ENCODE data around the gene PRRX2. TPM values are rescaled to one million over a fixed set of nuclear protein-coding genes. Genes with fewer than 3 reads are reported as not detected.

Gene PRRX2
- total and polyA plus RNA-seq, 4 donors, result 0.03 to 0.08 TPM; not detected in 2

DNA sequence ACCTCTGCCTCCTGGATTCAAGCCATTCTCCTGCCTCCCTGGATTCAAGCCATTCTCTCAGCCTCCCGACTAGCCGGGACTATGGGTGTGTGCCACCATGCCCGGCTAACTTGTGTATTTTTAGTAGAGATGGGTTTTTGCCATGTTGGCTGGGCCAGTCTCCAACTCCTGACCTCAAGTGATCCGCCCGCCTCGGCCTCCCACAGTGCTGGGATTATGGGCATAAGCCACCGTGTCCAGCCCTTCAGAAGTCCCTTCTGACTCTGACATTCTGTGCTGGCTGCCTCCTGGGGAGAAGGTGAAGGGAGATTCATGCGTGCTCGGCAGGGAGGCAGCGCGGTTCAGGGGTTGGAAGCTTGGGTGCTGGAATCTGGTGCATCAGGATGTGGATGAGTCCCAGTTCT is 28.8 kb downstream of the PRRX2 start (continued):
- TF ChIP-seq, protein P1, sequence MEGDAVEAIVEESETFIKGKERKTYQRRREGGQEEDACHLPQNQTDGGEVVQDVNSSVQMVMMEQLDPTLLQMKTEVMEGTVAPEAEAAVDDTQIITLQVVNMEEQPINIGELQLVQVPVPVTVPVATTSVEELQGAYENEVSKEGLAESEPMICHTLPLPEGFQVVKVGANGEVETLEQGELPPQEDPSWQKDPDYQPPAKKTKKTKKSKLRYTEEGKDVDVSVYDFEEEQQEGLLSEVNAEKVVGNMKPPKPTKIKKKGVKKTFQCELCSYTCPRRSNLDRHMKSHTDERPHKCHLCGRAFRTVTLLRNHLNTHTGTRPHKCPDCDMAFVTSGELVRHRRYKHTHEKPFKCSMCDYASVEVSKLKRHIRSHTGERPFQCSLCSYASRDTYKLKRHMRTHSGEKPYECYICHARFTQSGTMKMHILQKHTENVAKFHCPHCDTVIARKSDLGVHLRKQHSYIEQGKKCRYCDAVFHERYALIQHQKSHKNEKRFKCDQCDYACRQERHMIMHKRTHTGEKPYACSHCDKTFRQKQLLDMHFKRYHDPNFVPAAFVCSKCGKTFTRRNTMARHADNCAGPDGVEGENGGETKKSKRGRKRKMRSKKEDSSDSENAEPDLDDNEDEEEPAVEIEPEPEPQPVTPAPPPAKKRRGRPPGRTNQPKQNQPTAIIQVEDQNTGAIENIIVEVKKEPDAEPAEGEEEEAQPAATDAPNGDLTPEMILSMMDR (IDR thresholded peaks at IDR 0.05; ENCODE audit: low read depth, low read length, missing input control), result no peak
- TF ChIP-seq SP1 (IDR thresholded peaks at IDR 0.05) (no peak), RAD21 (IDR thresholded peaks at IDR 0.05) (no peak), HNF4G (IDR thresholded peaks at IDR 0.05) (no peak), FOXA1 (IDR thresholded peaks at IDR 0.05) (no peak)
- TF ChIP-seq, protein P2, sequence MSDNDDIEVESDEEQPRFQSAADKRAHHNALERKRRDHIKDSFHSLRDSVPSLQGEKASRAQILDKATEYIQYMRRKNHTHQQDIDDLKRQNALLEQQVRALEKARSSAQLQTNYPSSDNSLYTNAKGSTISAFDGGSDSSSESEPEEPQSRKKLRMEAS (IDR thresholded peaks at IDR 0.05), result no peak

DNA sequence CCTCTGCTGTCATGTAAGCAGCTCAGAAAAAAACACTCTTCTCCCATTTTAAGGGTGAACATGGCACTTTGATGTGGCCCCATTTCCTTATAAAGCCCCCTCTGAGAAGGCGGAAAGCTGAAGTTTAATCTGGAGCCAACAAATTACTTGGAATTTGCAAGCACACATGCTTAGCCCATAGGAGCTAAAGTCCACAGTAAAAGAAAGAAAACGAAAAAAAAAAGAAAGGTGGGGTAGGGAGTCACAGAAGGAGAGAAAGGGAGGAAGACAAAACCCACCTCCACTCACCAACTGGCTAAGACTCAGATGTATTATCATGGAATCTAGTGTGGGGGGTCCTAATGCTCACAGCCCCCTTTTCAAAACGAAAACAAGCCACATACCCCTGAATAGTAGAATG is 30.4 kb downstream of the PRRX2 start:
- Histone ChIP-seq H3K9me3 (ENCODE audit: control insufficient read depth in 4 of 4, low read length in 3 of 4) (no peaks in the 10 kb centered on the region), H3K9ac (ENCODE audit: low read depth in 1 of 2, low read length in 2 of 2) (no peak overlapping the region), H3K36me3 (ENCODE audit: control insufficient read depth in 4 of 4, insufficient read depth in 3 of 4, low read depth in 1 of 4, low read length in 3 of 4) (no peaks in the 10 kb centered on the region), H3K27ac (ENCODE audit: low read depth in 1 of 2, low read length in 2 of 2) (no peak overlapping the region), H3K27me3 (ENCODE audit: control insufficient read depth in 4 of 4, insufficient read depth in 4 of 4, low read length in 3 of 4) (peaks cover 0 to 3% (median 1%) of the 10 kb centered on the region in 4 donors), H3K4me3 (ENCODE audit: low read depth in 1 of 3, low read length in 3 of 3) (no peak overlapping the region), H3K4me1 (ENCODE audit: control insufficient read depth in 4 of 4, insufficient read depth in 4 of 4, low read length in 3 of 4) (peaks cover 3 to 9% (median 6%) of the 10 kb centered on the region in 4 donors)
- DNase-seq (ENCODE audit: low spot score), result no peak
- TF ChIP-seq, protein P3, sequence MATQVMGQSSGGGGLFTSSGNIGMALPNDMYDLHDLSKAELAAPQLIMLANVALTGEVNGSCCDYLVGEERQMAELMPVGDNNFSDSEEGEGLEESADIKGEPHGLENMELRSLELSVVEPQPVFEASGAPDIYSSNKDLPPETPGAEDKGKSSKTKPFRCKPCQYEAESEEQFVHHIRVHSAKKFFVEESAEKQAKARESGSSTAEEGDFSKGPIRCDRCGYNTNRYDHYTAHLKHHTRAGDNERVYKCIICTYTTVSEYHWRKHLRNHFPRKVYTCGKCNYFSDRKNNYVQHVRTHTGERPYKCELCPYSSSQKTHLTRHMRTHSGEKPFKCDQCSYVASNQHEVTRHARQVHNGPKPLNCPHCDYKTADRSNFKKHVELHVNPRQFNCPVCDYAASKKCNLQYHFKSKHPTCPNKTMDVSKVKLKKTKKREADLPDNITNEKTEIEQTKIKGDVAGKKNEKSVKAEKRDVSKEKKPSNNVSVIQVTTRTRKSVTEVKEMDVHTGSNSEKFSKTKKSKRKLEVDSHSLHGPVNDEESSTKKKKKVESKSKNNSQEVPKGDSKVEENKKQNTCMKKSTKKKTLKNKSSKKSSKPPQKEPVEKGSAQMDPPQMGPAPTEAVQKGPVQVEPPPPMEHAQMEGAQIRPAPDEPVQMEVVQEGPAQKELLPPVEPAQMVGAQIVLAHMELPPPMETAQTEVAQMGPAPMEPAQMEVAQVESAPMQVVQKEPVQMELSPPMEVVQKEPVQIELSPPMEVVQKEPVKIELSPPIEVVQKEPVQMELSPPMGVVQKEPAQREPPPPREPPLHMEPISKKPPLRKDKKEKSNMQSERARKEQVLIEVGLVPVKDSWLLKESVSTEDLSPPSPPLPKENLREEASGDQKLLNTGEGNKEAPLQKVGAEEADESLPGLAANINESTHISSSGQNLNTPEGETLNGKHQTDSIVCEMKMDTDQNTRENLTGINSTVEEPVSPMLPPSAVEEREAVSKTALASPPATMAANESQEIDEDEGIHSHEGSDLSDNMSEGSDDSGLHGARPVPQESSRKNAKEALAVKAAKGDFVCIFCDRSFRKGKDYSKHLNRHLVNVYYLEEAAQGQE (IDR thresholded peaks at IDR 0.05), result no peak
- TF ChIP-seq, protein P1 (IDR thresholded peaks at IDR 0.05; ENCODE audit: low read depth, low read length, missing input control), result no peak
- TF ChIP-seq EGR1 (IDR thresholded peaks at IDR 0.05; ENCODE audit: low read depth in 2 of 2) (no peak), RXRA (IDR thresholded peaks at IDR 0.05) (no peak), NR2F2 (IDR thresholded peaks at IDR 0.05) (no peak), FOXA1 (IDR thresholded peaks at IDR 0.05) (no peak), HNF4A (conservative IDR thresholded peaks at IDR 0.05) (no peak), YY1 (IDR thresholded peaks at IDR 0.05) (no peak), TAF1 (conservative IDR thresholded peaks at IDR 0.05) (no peak), GABPA (IDR thresholded peaks at IDR 0.05 in 1 of 2, conservative IDR thresholded peaks at IDR 0.05 in 1 of 2) (no peak), HNF4G (IDR thresholded peaks at IDR 0.05) (no peak)
- TF ChIP-seq, protein P4, sequence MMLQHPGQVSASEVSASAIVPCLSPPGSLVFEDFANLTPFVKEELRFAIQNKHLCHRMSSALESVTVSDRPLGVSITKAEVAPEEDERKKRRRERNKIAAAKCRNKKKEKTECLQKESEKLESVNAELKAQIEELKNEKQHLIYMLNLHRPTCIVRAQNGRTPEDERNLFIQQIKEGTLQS (IDR thresholded peaks at IDR 0.05), result no peak
- TF ChIP-seq, protein P5, sequence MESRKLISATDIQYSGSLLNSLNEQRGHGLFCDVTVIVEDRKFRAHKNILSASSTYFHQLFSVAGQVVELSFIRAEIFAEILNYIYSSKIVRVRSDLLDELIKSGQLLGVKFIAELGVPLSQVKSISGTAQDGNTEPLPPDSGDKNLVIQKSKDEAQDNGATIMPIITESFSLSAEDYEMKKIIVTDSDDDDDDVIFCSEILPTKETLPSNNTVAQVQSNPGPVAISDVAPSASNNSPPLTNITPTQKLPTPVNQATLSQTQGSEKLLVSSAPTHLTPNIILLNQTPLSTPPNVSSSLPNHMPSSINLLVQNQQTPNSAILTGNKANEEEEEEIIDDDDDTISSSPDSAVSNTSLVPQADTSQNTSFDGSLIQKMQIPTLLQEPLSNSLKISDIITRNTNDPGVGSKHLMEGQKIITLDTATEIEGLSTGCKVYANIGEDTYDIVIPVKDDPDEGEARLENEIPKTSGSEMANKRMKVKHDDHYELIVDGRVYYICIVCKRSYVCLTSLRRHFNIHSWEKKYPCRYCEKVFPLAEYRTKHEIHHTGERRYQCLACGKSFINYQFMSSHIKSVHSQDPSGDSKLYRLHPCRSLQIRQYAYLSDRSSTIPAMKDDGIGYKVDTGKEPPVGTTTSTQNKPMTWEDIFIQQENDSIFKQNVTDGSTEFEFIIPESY (IDR thresholded peaks at IDR 0.05), result no peak
- TF ChIP-seq, protein P2 (IDR thresholded peaks at IDR 0.05), result no peak
- WGBS, result 58% methylated on average over 3 of the region's 3 CpGs

Measured in liver (tissue), 9 donors.